Smooth muscle cell (in vitro differentiated cells): ENCODE measurements around the gene RECQL5. TPM values are rescaled to one million over a fixed set of nuclear protein-coding genes. Genes with fewer than 3 reads are reported as not detected.
A peak's percentile ranks its signal among the peaks of the same experiment; 100 is the strongest.
"Not testable (repeated sequence)": the region's sequence is repeated elsewhere in the genome, so short reads cannot be mapped to it uniquely, and the experiment has no call there.

Source experiments
- DNase-seq: peaks from one replicate; lab custom pipeline; 2025; ENCODE audit not compliant: unreplicated experiment; lab: John Stamatoyannopoulos, UW
- H2AFZ ChIP-seq: fragments of 200-600 bp; sonication (generic); 2 replicates; pipeline ENCODE4 v1.6.0; 2016; ENCODE audit warnings: antibody characterized with exemption, low read depth, mild to moderate bottlenecking
- H3F3A ChIP-seq: fragments of 200-600 bp; sonication (generic); 2 replicates; pipeline ENCODE4 v1.6.0; 2017; ENCODE audit warnings: antibody characterized with exemption, low read depth
- H3K27ac ChIP-seq: fragments of 200-600 bp; sonication (generic); 2 replicates; pipeline ENCODE4 v1.5.1; 2016; ENCODE audit warnings: low read depth, mild to moderate bottlenecking
- H3K27me3 ChIP-seq: fragments of 200-600 bp; sonication (generic); 2 replicates; pipeline ENCODE4 v1.6.1; 2016; ENCODE audit warnings: low read depth, mild to moderate bottlenecking
- H3K36me3 ChIP-seq: fragments of 200-600 bp; sonication (generic); 2 replicates; pipeline ENCODE4 v1.5.1; 2016; ENCODE audit warnings: low read depth
- H3K4me1 ChIP-seq: fragments of 200-600 bp; sonication (generic); 2 replicates; pipeline ENCODE4 v1.5.1; 2016; ENCODE audit warnings: low read depth
- H3K4me2 ChIP-seq: fragments of 200-600 bp; sonication (generic); 2 replicates; pipeline ENCODE4 v1.6.0; 2016; ENCODE audit warnings: mild to moderate bottlenecking
- H3K4me3 ChIP-seq: fragments of 200-600 bp; sonication (generic); 2 replicates; pipeline ENCODE4 v1.5.1; 2016; ENCODE audit warnings: mild to moderate bottlenecking
- H3K79me2 ChIP-seq: fragments of 200-600 bp; sonication (generic); 2 replicates; pipeline ENCODE4 v1.6.0; 2016; ENCODE audit warnings: low read depth, mild to moderate bottlenecking
- H3K9ac ChIP-seq: fragments of 200-600 bp; sonication (generic); 2 replicates; pipeline ENCODE4 v1.6.0; 2016; ENCODE audit warnings: low read depth
- H3K9me3 ChIP-seq: fragments of 200-600 bp; sonication (generic); replicated peaks from 2 replicates; pipeline ENCODE4 v1.5.1; 2016; ENCODE audit warnings: low read depth
- H4K20me1 ChIP-seq: fragments of 200-600 bp; sonication (generic); 2 replicates; pipeline ENCODE4 v1.6.0; 2016; ENCODE audit warnings: low read depth
- CTCF ChIP-seq: fragments of 200-600 bp; sonication (generic); IDR thresholded peaks from 2 replicates; pipeline ENCODE4 v1.5.1; 2017; ENCODE audit warnings: borderline replicate concordance, mild to moderate bottlenecking, antibody characterized with exemption; ENCODE audit not compliant: insufficient read depth, poor library complexity, severe bottlenecking
- WGBS: methylation state at CpG from one replicate; pipeline ENCODE4 v1.1.7; 2016; ENCODE audit warnings: low lambda C conversion rate; 5-methylcytosine and 5-hydroxymethylcytosine counted together
- polyA plus RNA-seq: library from polyadenylated mRNA; unstranded; fragments of >200 nt; fragmentation: Nextera tagmentation; extraction: Ambion mirVana; gene quantifications from 2 replicates; pipeline ENCODE4 v1.2.1, GENCODE V29; 2016
- total RNA-seq: library from RNA; depleted of rRNA; stranded (reverse); fragments of >200 nt; gene quantifications from 2 replicates; pipeline ENCODE4 v1.2.3, GENCODE V29; 2014

Gene RECQL5
- total and polyA plus RNA-seq, 2 experiments from 2014 or later, result 15.7 to 38.2 TPM

- peak within 1 kb of the TSS; percentile 60 for H3K4me3 ChIP-seq
- peak within 1 kb of the TSS; percentile 95 for H3K4me2 ChIP-seq
- H3K27ac ChIP-seq, result no peak within 1 kb of the TSS
- no peaks in the 10 kb centered on the region for H3K36me3 ChIP-seq
- no peak within 1 kb of the TSS for H3K9ac ChIP-seq
- no peaks in the 10 kb centered on the region for H3K27me3 ChIP-seq
- H3K4me1 ChIP-seq, result no peaks in the 10 kb centered on the region
- H2AFZ ChIP-seq, result peak within 1 kb of the TSS; percentile 83
- WGBS, result 8% methylated on average over 60 of the region's 82 CpGs
- peak; percentile 36 for DNase-seq
- H4K20me1 ChIP-seq, result no peaks in the 10 kb centered on the region
- peak; percentile 25 for TF ChIP-seq CTCF
- H3F3A ChIP-seq, result peaks cover 5% of the 10 kb centered on the region
- H3K79me2 ChIP-seq, result no peaks in the 10 kb centered on the region
- no peaks in the 10 kb centered on the region for H3K9me3 ChIP-seq
These were observed 79.0 kb downstream of the RECQL5 start, which contains the start of gene MYO15B for GRCh38 chr17:75587675-75588595. MYO15B (plus strand) TSS chr17:75587800; CDS start chr17:75588058, 258 bp downstream.

DNA sequence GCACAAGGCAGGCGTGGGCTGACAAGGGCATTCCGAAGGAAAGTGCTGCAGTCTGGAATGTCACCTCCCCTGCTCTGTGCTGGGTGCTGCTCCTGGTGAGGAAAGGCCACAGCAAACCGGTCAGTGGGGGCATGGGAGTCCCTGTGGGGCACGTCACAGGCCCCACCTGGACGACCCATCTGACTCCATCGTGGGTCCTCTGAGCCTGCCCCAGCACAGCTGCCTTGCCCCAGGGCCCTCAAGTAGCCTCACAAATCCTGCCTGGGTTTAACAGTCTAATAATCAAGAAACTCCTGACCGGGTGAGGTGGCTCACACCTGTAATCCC, 82.1 kb downstream of the RECQL5 start:
- 92% methylated on average over 7 of the region's 7 CpGs for WGBS
- no peak for TF ChIP-seq CTCF
- H3K27me3 ChIP-seq, result no peaks in the 10 kb centered on the region

GRCh38 chr17:75583197-75583596, 83.8 kb downstream of the RECQL5 start:
- WGBS, result 96% methylated on average over 6 of the region's 6 CpGs
- not testable (repeated sequence) for DNase-seq

More for the DNA sequence above, 82.1 kb downstream of the RECQL5 start:
- Histone ChIP-seq H3K4me3 (no peak overlapping the region), H3K4me1 (no peaks in the 10 kb centered on the region), H3K36me3 (no peaks in the 10 kb centered on the region), H3K4me2 (no peak overlapping the region), H4K20me1 (no peaks in the 10 kb centered on the region), H3K9ac (no peak overlapping the region), H3F3A (peaks cover 5% of the 10 kb centered on the region), H3K79me2 (no peaks in the 10 kb centered on the region), H3K9me3 (no peaks in the 10 kb centered on the region), H3K27ac (no peak overlapping the region), H2AFZ (no peak overlapping the region)
- no peak for DNase-seq

GRCh38 chr17:75581121-75581725, 85.7 kb downstream of the RECQL5 start:
- not testable (repeated sequence) for H3K9me3 ChIP-seq, H3F3A ChIP-seq, H3K27ac ChIP-seq, H4K20me1 ChIP-seq, H3K9ac ChIP-seq, H2AFZ ChIP-seq, H3K4me3 ChIP-seq, H3K4me2 ChIP-seq, H3K79me2 ChIP-seq, H3K27me3 ChIP-seq, H3K4me1 ChIP-seq, DNase-seq, H3K36me3 ChIP-seq
- WGBS, result 90% methylated on average over 23 of the region's 23 CpGs

More at GRCh38 chr17:75583197-75583596, 83.8 kb downstream of the RECQL5 start:
- H3F3A ChIP-seq, H3K4me3 ChIP-seq, H3K4me2 ChIP-seq, H3K27me3 ChIP-seq, H3K9ac ChIP-seq, H3K4me1 ChIP-seq, H3K36me3 ChIP-seq, H2AFZ ChIP-seq, H4K20me1 ChIP-seq, H3K79me2 ChIP-seq, H3K9me3 ChIP-seq, H3K27ac ChIP-seq: not testable (repeated sequence)

Other genes with a start within 250 kb of the RECQL5 start
- 18.4 and 35.9 TPM in 2 replicates for gene TMEM94, start 210.5 kb downstream of the RECQL5 start, total RNA-seq
- gene TMEM94, start 210.5 kb downstream of the RECQL5 start, polyA plus RNA-seq, result 25.9 and 26.3 TPM in 2 replicates
- 2.6 and 4.2 TPM in 2 replicates for gene CASKIN2, start 151.6 kb downstream of the RECQL5 start, total RNA-seq
- 8.0 and 10.9 TPM in 2 replicates for gene CASKIN2, start 151.6 kb downstream of the RECQL5 start, polyA plus RNA-seq
- gene TSEN54, start 150.6 kb downstream of the RECQL5 start, total RNA-seq, result 12.5 and 15.1 TPM in 2 replicates
- gene TSEN54, start 150.6 kb downstream of the RECQL5 start, polyA plus RNA-seq, result 15.1 and 27.7 TPM in 2 replicates
- gene LLGL2, start 141.5 kb downstream of the RECQL5 start, total RNA-seq, result 7.6 and 9.9 TPM in 2 replicates
- gene LLGL2, start 141.5 kb downstream of the RECQL5 start, polyA plus RNA-seq, result 12.7 and 33.5 TPM in 2 replicates
- gene MYO15B, start 79.4 kb downstream of the RECQL5 start, total RNA-seq, result 10.5 and 14.7 TPM in 2 replicates
- gene MYO15B, start 79.4 kb downstream of the RECQL5 start, polyA plus RNA-seq, result 17.5 and 43.9 TPM in 2 replicates
- gene SMIM5, start 33.7 kb downstream of the RECQL5 start, total RNA-seq, result 0.13 and 1.7 TPM in 2 replicates
- gene SMIM5, start 33.7 kb downstream of the RECQL5 start, polyA plus RNA-seq, result 0.80 and 1.2 TPM in 2 replicates
- gene SAP30BP, start 184 bp upstream of the RECQL5 start, total RNA-seq, result 75.4 and 87.7 TPM in 2 replicates
- gene SAP30BP, start 184 bp upstream of the RECQL5 start, polyA plus RNA-seq, result 119 and 135 TPM in 2 replicates
- gene ITGB4, start 54.3 kb upstream of the RECQL5 start, total RNA-seq, result 66.0 and 83.8 TPM in 2 replicates
- gene ITGB4, start 54.3 kb upstream of the RECQL5 start, polyA plus RNA-seq, result 47.2 and 233 TPM in 2 replicates
- 31.1 and 32.7 TPM in 2 replicates for gene GALK1, start 98.0 kb upstream of the RECQL5 start, total RNA-seq
- 88.8 and 108 TPM in 2 replicates for gene GALK1, start 98.0 kb upstream of the RECQL5 start, polyA plus RNA-seq
- gene UNK, start 117.7 kb upstream of the RECQL5 start, total RNA-seq, result 25.4 and 39.5 TPM in 2 replicates
- 26.8 and 31.5 TPM in 2 replicates for gene UNK, start 117.7 kb upstream of the RECQL5 start, polyA plus RNA-seq
- 4.5 TPM in 2 replicates for gene UNC13D, start 177.2 kb upstream of the RECQL5 start, total RNA-seq
- gene UNC13D, start 177.2 kb upstream of the RECQL5 start, polyA plus RNA-seq, result 2.4 and 9.6 TPM in 2 replicates
- gene WBP2, start 188.2 kb upstream of the RECQL5 start, total RNA-seq, result 26.4 and 27.6 TPM in 2 replicates
- gene WBP2, start 188.2 kb upstream of the RECQL5 start, polyA plus RNA-seq, result 91.4 and 111 TPM in 2 replicates
- gene TRIM47, start 211.4 kb upstream of the RECQL5 start, total RNA-seq, result 3.8 and 8.7 TPM in 2 replicates
- gene TRIM47, start 211.4 kb upstream of the RECQL5 start, polyA plus RNA-seq, result 16.1 and 31.7 TPM in 2 replicates
- gene TRIM65, start 229.8 kb upstream of the RECQL5 start, total RNA-seq, result 9.8 and 13.3 TPM in 2 replicates
- 15.4 and 17.4 TPM in 2 replicates for gene TRIM65, start 229.8 kb upstream of the RECQL5 start, polyA plus RNA-seq
- 32.6 and 48.4 TPM in 2 replicates for gene MRPL38, start 237.7 kb upstream of the RECQL5 start, total RNA-seq
- gene MRPL38, start 237.7 kb upstream of the RECQL5 start, polyA plus RNA-seq, result 90.5 and 107 TPM in 2 replicates